Left colon (tissue), 2 donors: ENCODE data around the gene CD46. TPM values are rescaled to one million over a fixed set of nuclear protein-coding genes. Genes with fewer than 3 reads are reported as not detected.
A peak's percentile ranks its signal among the peaks of the same experiment; 100 is the strongest.
"Not testable (repeated sequence)": the region's sequence is repeated elsewhere in the genome, so short reads cannot be mapped to it uniquely, and the experiment has no call there.

Source experiments
- ATAC-seq: fragments of 200-7000 bp; cut with Tn5 transposase; one replicate; pipeline ENCODE4 v1.9.1; 2020; ENCODE audit warnings: mild to moderate bottlenecking, moderate library complexity
- DNase-seq, 2 donors: peaks; one replicate each; pipeline ENCODE4 v3.0.0-alpha.2; 2020
- intact Hi-C, 2 donors: fragments of 100-400 bp; cut with DNase I in 1 of 2; cut with micrococcal nuclease in 1 of 2; formaldehyde crosslinking; loops; one replicate each; pipeline versions ENCODE4 v1.11.2 to v1.14.0; 2022; cut with DNase I, micrococcal nuclease
- long read RNA-seq: library from polyadenylated mRNA; unstranded; transcript quantifications from one replicate; pipeline ENCODE4 v2.0.0, GENCODE V29; 2021
- total RNA-seq, 2 donors: library from RNA; stranded (reverse); fragmentation: NEBNext Ultra II Directional; extraction: Animal tissue kit (Norgen Biotek cat#: 25700); gene quantifications; one replicate each; pipeline ENCODE4 v1.2.1, GENCODE V29; 2021
- donor health status: DM: no; HTN: no; CAD: no.
- donor health status: DM: yes; HTN: yes; CAD: no.

The CD46 gene
- total RNA-seq: 100 to 1,000 TPM; 253 to 260 TPM
- long read RNA-seq, transcript CD46-201 (13 exons, 3,278 nt): minor isoform, 7 of 319 reads
- long read RNA-seq, transcript CD46-208 (13 exons, 3,326 nt): minor isoform, 12 of 319 reads
- long read RNA-seq, transcript CD46-203 (12 exons, 3,233 nt): major isoform, 252 of 319 reads
- long read RNA-seq, partial matches to known transcripts: 19 of 319 reads
- long read RNA-seq, other reads (novel, unspliced or antisense): 21 of 319 reads

- intact Hi-C loops: no loop called here
- ATAC-seq (peak; percentile 88), DNase-seq (peak; percentile 98)
Measured at GRCh38 chr1:207751790-207752455, at the start of gene CD46. CD46 (plus strand) TSS chr1:207752054; CDS start chr1:207752213, 159 bp downstream.

DNA sequence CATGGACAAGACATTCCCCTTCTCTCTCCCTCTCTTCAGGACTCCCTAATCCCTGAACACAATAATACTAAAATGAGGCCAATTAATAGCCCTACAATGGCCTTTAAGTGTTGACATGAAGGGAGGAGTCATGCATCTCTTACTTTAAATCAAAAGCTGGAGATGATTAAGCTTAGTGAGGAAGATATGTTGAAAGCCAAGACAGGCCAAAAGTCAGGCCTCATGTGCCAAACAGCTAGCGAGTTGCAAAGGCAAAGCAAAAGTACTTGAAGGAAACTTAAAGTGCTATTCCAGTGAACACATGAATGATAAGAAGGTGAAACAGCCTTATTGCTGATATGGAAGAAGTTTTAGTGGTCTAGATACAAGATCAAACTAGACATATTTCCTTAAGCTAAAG is 49.5 kb upstream of the CD46 start:
- DNase-seq: no peak
- intact Hi-C loops: no loop called here
- ATAC-seq: no peak

DNA sequence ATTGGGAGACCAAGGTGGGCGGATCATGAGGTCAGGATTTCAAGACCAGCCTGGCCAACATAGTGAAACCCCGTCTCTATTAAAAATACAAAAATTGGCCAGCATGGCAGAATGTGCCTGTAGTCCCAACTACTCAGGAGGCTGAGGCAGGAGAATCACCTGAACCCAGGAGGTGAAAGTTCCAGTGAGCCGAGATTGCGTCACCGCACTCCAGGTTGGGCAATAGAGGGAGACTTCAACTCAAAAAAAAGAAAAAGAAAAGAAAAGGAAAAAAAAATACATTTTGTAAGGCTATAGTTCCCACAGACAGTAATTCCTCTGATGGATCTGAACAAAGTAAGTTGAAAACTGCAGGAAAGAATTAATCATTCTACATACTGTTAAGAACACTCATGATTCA is 48.1 kb upstream of the CD46 start:
- intact Hi-C loops: no loop called here
- ATAC-seq: no peak
- DNase-seq: no peak

DNA sequence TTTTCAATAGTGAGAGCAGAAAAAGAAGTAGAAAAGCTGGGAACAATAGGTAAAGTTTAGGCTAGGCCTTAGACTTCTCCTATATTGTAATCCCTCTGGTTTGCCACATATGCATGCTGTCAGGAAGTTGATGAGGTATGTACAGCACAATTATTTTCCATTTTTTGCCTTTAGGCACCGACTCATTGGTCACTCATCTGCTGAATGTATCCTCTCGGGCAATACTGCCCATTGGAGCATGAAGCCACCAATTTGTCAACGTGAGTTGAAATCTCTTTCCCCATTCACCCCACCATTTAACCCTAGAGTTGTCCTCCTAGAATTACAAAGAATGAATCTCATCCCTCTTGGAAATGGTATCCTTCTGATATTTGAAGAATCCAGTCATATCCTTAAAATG is 43.9 kb upstream of the CD46 start:
- intact Hi-C loops, DNase-seq, ATAC-seq: not testable (repeated sequence)

- DNase-seq: no peak
- peak; percentile 48 for ATAC-seq
- intact Hi-C loops: no loop called here
Measured at GRCh38 chr1:207711285-207711684, 40.6 kb upstream of the CD46 start.

GRCh38 chr1:207712701-207713100 is 39.2 kb upstream of the CD46 start:
- ATAC-seq, intact Hi-C loops, DNase-seq: not testable (repeated sequence)

DNA sequence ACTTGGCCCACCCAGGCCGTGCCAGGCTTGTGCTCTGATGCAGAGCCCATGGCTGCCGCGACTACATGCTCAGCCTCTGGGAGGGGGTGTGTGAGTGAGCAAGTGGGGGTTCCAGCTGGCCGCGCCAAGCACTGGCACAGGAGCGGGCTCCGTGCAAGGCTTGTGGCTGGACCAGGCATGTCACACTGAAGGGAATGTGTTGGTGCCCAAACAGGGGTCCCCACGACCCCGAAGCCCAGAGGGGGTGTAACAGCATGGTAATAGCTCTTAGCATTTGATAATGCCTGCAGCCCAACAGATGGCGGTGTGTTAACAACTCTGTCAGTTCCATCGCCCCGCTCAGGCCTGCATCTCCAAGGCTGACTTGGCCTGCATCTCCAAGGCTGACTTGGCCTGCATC is 38.3 kb upstream of the CD46 start:
- ATAC-seq (no peak), DNase-seq (no peak)
- intact Hi-C loops: no loop called here

GRCh38 chr1:207719234-207719633 is 32.6 kb upstream of the CD46 start:
- DNase-seq (no peak), ATAC-seq (peak; percentile 62)
- intact Hi-C loops: no loop called here

GRCh38 chr1:207728200-207728858 is 23.5 kb upstream of the CD46 start:
- intact Hi-C loops: not testable (repeated sequence)

GRCh38 chr1:207737503-207738157 is 14.2 kb upstream of the CD46 start:
- intact Hi-C loops, DNase-seq: not testable (repeated sequence)
- peak; percentile 29 for ATAC-seq

More at GRCh38 chr1:207728200-207728858, 23.5 kb upstream of the CD46 start:
- not testable (repeated sequence) for ATAC-seq, DNase-seq

DNA sequence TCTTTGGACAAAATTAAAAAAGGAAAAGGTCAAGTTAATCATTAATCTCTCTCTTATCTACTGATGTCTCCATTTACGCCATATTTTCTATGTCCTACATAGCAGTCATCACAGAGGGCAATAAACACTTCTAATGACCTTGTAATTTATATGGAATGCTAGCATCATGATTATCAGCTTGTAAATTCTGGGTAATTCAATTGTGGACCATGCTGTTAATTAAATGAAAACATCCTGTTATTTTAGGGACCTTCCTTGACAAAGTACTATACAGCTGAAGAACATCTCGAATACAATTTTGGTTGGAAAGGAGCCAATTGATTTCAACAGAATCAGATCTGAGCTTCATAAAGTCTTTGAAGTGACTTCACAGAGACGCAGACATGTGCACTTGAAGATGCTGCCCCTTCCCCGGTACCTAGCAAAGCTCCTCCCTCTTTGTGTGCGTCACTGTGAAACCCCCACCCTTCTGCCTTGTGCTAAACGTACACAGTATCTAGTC is 13.6 kb upstream of the CD46 start:
- intact Hi-C loops, DNase-seq: not testable (repeated sequence)
- peak; percentile 52 for ATAC-seq

- ATAC-seq (no peak), DNase-seq (no peak)
- intact Hi-C loops: no loop called here
Measured at GRCh38 chr1:207740207-207740606, 11.6 kb upstream of the CD46 start.

GRCh38 chr1:207742850-207743555 is 8.9 kb upstream of the CD46 start:
- ATAC-seq (no peak), DNase-seq (no peak)
- intact Hi-C loops: no loop called here

DNA sequence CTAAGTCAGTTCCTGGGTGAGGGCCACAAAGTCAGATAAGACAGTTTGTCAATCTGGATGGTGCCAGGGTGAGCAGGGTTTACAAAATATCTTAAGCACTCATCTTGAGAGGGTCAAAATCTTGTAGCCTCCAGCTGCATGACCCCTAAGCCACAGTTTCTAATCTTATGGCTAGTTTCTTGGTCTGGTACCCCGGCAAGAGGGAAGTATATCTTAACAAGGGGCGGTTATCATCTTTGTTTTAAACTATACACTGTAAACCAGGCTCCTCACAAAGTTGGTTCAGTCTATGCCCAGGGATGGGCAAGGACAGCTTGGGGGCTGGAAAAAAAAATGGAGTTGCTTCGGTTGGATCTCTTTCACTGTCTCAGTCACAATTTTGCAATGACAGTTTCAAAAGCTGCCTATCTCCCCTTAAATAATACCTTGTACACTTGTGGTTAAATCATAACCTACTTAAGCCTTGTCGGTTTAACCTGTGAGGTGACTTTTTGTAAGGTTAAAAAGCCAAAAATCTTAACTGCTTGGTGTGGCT is 7.8 kb upstream of the CD46 start:
- intact Hi-C loops: no loop called here
- DNase-seq (no peak), ATAC-seq (no peak)

DNA sequence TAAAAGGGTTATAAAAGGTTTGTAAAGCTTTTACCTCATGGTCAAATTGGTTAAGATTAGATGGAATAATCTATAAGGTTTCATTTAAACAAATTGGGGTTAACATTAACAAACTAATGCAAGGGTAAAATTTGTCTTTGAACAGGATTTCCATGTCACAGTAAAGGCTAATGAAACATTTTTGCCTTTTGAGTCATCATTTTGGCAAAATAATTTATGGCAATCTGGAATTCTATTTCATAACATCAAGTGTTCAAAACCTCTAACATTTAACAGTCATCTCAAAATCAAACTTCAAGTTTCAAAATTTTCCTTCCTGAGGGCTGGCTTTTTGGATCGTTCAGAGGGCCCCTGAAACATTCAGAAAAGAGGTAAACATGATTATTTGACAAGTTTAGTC is 6.6 kb upstream of the CD46 start:
- DNase-seq (no peak), ATAC-seq (no peak)
- intact Hi-C loops: no loop called here

DNA sequence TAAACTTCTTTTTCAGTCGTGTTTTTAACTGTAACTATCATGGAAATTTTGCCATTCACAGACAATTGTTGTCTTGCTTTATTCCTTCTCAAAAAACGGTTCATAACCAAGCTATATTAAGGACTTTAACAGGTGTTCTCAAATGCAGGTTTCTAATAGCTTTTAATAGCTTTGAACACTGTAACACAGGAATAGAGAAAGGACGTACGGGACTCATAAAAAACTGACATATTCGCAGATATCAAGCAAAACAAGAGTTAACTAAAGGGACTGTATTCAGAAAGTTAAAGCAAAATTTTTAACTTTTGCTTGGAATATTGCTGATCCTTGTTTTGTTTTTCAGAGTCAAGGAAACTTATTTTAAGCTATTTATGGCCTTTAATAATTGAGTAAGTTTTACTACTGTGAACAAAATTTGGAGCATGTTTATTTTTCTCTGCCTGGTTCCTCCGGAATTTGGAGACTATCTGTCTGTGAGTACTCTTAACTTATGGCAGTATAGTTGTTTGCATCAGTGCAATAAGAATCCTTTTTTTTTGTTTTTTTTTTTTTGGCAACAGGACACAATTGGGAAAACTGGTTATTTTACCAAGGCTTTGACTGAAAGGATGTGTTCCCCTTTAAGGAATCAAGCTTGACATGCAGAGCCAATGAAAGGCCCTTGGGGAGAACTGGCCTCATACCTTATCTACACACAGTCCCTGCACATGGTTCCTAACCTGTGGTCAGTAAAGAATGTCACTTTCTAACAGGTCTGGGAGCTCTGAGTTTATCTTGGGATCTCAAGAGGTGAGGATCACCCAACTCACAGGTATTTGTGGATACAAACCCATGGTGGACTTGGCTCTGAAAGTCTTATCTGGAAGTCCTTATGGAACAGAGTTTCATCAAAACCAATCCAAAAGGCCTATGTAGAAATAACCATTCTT is 5.8 kb upstream of the CD46 start:
- DNase-seq (no peak), ATAC-seq (no peak)
- intact Hi-C loops: no loop called here

DNA sequence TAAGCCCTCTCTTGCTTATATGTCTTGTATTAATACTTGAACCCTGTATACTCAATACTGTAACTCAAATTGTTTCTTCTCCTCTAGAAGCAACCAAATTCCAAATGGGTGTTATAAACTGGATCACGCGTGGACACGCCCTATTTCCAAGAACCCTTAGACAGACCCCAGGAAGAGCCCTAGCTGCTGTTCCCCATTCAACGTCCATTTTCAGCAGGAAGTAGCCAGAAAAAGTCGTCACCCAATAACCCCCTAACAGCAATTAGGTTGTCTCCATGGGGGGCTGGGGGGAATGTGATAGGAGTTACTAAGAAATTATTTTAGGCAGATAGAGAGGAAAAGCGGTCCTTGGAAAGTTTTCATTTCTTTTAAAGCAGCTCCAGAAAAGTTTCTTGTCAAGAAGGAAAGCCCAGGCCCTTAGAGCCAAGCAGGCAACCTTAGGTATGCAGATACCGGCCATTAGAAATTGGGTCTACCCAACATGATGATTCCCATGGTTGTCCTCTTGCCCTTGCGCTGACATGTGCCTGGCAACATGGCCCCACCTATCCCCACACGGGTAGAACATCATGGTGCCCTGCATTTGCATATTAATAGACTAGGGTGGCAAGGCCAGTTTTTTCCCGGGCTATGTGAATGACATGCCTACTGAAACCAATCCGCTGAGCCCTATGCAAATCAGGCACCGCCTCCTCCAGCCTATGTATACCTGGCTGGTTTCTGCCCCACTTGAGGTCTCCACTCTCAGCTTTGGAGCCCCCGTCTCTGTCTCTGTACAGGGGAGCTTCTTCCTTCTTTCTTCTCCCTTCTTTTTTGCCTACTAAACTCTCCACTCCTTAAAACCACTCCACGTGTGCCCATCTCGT is 4.0 kb upstream of the CD46 start:
- DNase-seq (no peak), ATAC-seq (no peak)
- intact Hi-C loops: no loop called here
